Caco-2 (cell line): ENCODE measurements around the gene C1orf35. TPM values are rescaled to one million over a fixed set of nuclear protein-coding genes. Genes with fewer than 3 reads are reported as not detected.

Experiments
- BruUV-seq: library from RNA; stranded (reverse); fragments of 400-500 nt; replicated peaks from 2 replicates; lab custom pipeline; 2021; lab: Mats Ljungman, UMichigan
- CTCF ChIA-PET: fragments of 300-600 bp; sonication (Branson Sonifier 250); formaldehyde crosslinking; loops from one replicate; lab custom pipeline; 2022; ENCODE audit warnings: antibody characterized with exemption; lab: Charles Lee
- POLR2A ChIA-PET: fragments of 300-600 bp; sonication (Branson Sonifier 250); formaldehyde crosslinking; loops from one replicate; lab custom pipeline; 2022; ENCODE audit warnings: antibody characterized with exemption; lab: Charles Lee
- DNase-seq, 2 experiments: peaks; one replicate each; pipeline versions ENCODE4 v3.0.0 to v3.0.0-alpha.2; 2020 to 2022
- H3K27me3 ChIP-seq: replicated peaks from 2 replicates; pipeline ENCODE4 v1.6.0; 2011; ENCODE audit warnings: low read length; ENCODE audit not compliant: control insufficient read depth, insufficient read depth
- H3K36me3 ChIP-seq: 2 replicates; pipeline ENCODE4 v1.5.1; 2011; ENCODE audit warnings: low read length; ENCODE audit not compliant: control insufficient read depth, insufficient read depth
- H3K4me1 ChIP-seq: fragments of 250-450 bp; sonication (Bioruptor Pico); 2 replicates; pipeline ENCODE4 v1.5.1; 2020; ENCODE audit warnings: mild to moderate bottlenecking
- H3K4me3 ChIP-seq: 2 replicates; pipeline ENCODE4 v1.5.1; 2011; ENCODE audit warnings: low read depth, mild to moderate bottlenecking, control low read depth, low read length
- H3K9me3 ChIP-seq: fragments of 250-450 bp; sonication (Bioruptor Pico); 2 replicates; pipeline ENCODE4 v1.5.1; 2020; ENCODE audit warnings: mild to moderate bottlenecking, moderate library complexity
- H3K27ac Mint-ChIP-seq: one replicate; pipeline ENCODE4 v1.8.0; 2022; ENCODE audit warnings: mixed read lengths; ENCODE audit not compliant: unreplicated experiment
- H3K27me3 Mint-ChIP-seq: one replicate; pipeline ENCODE4 v1.8.0; 2022; ENCODE audit warnings: mixed read lengths; ENCODE audit not compliant: insufficient read depth, unreplicated experiment
- H3K36me3 Mint-ChIP-seq: one replicate; pipeline ENCODE4 v1.8.0; 2022; ENCODE audit warnings: mild to moderate bottlenecking, mixed read lengths; ENCODE audit not compliant: insufficient read depth, unreplicated experiment
- H3K4me1 Mint-ChIP-seq: one replicate; pipeline ENCODE4 v1.8.0; 2022; ENCODE audit warnings: low read depth, mixed read lengths; ENCODE audit not compliant: unreplicated experiment
- H3K4me3 Mint-ChIP-seq: one replicate; pipeline ENCODE4 v1.8.0; 2022; ENCODE audit warnings: mild to moderate bottlenecking, moderate library complexity, mixed read lengths; ENCODE audit not compliant: unreplicated experiment
- H3K9me3 Mint-ChIP-seq: one replicate; pipeline ENCODE4 v1.8.0; 2022; ENCODE audit warnings: mixed read lengths; ENCODE audit not compliant: unreplicated experiment
- intact Hi-C: fragments of 100-400 bp; cut with micrococcal nuclease; formaldehyde crosslinking; loops from one replicate; pipeline ENCODE4 v1.10.0; 2022; ENCODE audit not compliant: unreplicated experiment
- total RNA-seq: library from RNA; stranded (reverse); gene quantifications from 2 replicates; pipeline ENCODE4 v1.2.3, GENCODE V29; 2022
- TF ChIP-seq, protein P1 (sequence below), 2 experiments: fragments of 200-600 bp in 1 of 2; IDR thresholded peaks; 1 replicate in 1 of 2; 2 replicates in 1 of 2; pipeline versions ENCODE4 v1.5.1 to v1.8.0; 2011 to 2022; ENCODE audit warnings: antibody characterized with exemption in 1 of 2, control low read depth in 1 of 2, inconsistent platforms in 1 of 2, low read depth in 1 of 2, low read length in 1 of 2, mild to moderate bottlenecking in 1 of 2, moderate library complexity in 1 of 2; ENCODE audit not compliant: insufficient read depth in 1 of 2, severe bottlenecking in 1 of 2, unreplicated experiment in 1 of 2

The C1orf35 gene
- total RNA-seq, 1 experiment from 2014 or later = 34.5 TPM

DNA sequence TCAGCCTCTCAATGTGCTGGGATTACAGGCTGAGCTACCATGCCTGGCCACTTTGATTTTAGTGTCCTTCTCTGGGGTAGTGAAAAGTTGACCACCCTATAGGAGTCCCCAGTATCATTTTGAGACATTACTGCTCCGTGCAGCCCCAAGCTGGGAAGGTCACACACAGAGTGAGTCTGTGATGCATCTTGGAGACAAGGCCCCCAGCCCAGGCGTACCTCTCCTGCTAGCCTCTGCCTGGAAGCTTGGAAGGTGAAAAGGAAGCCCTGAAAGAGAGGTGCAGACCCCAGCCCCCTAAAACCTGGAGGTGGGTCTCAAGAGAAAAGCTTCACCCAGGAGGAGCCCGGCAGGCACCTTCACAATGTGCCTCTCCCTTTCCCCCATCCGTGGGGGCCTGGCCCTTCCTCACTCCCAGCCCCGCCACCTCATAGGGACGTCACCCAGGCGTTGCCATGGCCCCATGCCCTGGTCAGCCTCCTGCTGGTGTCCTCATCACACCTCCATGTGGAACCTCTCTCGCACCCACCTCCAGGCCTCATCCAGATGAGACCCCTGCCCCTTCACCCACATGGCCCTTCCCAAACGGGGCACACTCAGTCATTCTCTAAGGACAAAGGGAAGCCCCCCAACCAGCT is 26.2 kb downstream of the C1orf35 start:
- no peaks in the 10 kb centered on the region for H3K27me3 Mint-ChIP-seq
- POLR2A ChIA-PET = no interaction called here

DNA sequence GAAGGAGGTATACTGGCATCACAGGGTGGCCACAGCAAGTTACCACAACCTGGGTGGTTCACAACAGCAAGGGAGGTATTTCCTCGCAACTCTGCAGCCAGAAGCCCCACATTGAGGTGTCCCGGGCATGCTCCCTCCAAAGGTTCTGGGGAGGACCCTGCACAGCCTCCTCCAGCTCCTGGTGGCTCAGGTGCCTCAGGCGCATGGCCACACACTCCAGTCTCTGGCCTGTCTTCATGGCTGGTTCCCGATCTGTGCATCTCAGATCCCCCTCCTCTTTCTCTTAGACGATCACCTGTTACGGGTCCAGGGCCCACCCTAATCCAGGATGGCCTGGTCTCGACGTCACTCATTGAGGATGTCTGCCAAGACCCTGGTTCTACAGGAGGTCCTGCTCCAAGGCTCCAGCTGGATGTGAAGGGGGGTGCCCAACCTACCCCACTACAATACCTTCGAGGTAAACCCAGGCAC is 27.3 kb downstream of the C1orf35 start:
- intact Hi-C loops = no loop called here
- ChIA-PET POLR2A (no interaction called here), CTCF (no interaction called here)
- Histone ChIP-seq H3K36me3 (no peaks in the 10 kb centered on the region), H3K9me3 (no peaks in the 10 kb centered on the region), H3K4me1 (no peaks in the 10 kb centered on the region), H3K27me3 (no peaks in the 10 kb centered on the region), H3K4me3 (no peak overlapping the region)
- DNase-seq = no peak
- Mint-ChIP-seq H3K27me3 (no peaks in the 10 kb centered on the region), H3K36me3 (peaks cover 19% of the 10 kb centered on the region), H3K4me3 (no peak overlapping the region), H3K9me3 (no peaks in the 10 kb centered on the region), H3K4me1 (no peaks in the 10 kb centered on the region), H3K27ac (no peak overlapping the region)
- BruUV-seq = no TSS peak
- TF ChIP-seq, protein P1, sequence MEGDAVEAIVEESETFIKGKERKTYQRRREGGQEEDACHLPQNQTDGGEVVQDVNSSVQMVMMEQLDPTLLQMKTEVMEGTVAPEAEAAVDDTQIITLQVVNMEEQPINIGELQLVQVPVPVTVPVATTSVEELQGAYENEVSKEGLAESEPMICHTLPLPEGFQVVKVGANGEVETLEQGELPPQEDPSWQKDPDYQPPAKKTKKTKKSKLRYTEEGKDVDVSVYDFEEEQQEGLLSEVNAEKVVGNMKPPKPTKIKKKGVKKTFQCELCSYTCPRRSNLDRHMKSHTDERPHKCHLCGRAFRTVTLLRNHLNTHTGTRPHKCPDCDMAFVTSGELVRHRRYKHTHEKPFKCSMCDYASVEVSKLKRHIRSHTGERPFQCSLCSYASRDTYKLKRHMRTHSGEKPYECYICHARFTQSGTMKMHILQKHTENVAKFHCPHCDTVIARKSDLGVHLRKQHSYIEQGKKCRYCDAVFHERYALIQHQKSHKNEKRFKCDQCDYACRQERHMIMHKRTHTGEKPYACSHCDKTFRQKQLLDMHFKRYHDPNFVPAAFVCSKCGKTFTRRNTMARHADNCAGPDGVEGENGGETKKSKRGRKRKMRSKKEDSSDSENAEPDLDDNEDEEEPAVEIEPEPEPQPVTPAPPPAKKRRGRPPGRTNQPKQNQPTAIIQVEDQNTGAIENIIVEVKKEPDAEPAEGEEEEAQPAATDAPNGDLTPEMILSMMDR (IDR thresholded peaks at IDR 0.05; ENCODE audit: insufficient read depth in 1 of 2, low read depth in 1 of 2, low read length in 1 of 2, severe bottlenecking in 1 of 2, unreplicated experiment in 1 of 2) = no peak

More for the DNA sequence above, 26.2 kb downstream of the C1orf35 start:
- Mint-ChIP-seq H3K4me1 (no peaks in the 10 kb centered on the region), H3K36me3 (peaks cover 19% of the 10 kb centered on the region), H3K4me3 (no peak overlapping the region), H3K9me3 (no peaks in the 10 kb centered on the region), H3K27ac (no peak overlapping the region)
- intact Hi-C loops = no loop called here
- CTCF ChIA-PET = interaction anchor here (0.5 kb wide), 1 partner anchor 89 kb away, joined by 4 read pairs; the partner anchor contains the start of gene IBA57
- Histone ChIP-seq H3K36me3 (no peaks in the 10 kb centered on the region), H3K4me1 (0 out of 2 replicates have a peak, but pooled peaks cover 5% of the 10 kb centered on the region), H3K27me3 (no peaks in the 10 kb centered on the region), H3K4me3 (no peak overlapping the region), H3K9me3 (no peaks in the 10 kb centered on the region)
- TF ChIP-seq, protein P1 (IDR thresholded peaks at IDR 0.05; ENCODE audit: insufficient read depth in 1 of 2, low read depth in 1 of 2, low read length in 1 of 2, severe bottlenecking in 1 of 2, unreplicated experiment in 1 of 2) = no peak
- no peak for DNase-seq
- no TSS peak for BruUV-seq

DNA sequence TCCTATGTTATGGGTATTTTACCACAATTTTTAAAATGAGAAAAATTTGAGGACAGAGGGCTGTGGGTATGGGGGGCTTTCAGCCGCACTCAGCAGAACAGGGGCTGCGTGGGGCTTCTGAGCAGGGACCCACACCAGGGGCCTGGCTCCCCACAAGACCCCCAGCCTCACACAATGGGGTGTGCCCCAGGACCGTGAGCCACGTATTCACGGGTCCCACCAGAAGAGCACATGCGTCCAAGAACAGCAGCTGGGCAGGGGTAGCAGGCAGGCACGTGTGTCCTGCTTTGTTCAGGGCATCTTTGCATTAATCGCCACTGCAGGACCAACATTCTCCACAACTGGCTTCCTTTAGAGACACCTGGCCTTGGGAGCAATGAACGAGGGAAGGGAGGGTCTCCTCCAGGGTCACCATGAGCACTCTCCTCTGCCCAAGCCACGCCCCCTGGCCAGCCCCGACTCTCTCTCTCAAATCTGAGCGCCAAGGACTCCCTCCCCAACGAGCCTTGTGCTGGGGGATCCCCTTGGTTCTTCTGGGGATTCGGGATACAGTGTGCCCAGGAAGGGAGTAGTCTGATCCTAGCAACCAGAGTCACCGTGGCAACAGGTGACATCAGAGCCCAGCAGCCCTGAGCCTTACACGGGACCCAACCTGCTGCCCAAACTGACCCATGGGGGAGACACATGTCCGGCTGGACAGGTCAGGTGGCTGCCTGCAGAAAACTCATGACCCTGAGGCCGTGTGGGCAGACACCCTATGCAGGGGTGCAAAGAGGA is 28.0 kb downstream of the C1orf35 start:
- H3K9me3 Mint-ChIP-seq = no peaks in the 10 kb centered on the region
- no peak overlapping the region for H3K4me3 Mint-ChIP-seq
- CTCF ChIA-PET = no interaction called here
- H3K9me3 ChIP-seq = no peaks in the 10 kb centered on the region
- peaks cover 19% of the 10 kb centered on the region for H3K36me3 Mint-ChIP-seq
- BruUV-seq = no TSS peak
- H3K4me1 Mint-ChIP-seq = no peaks in the 10 kb centered on the region
- no peak overlapping the region for H3K27ac Mint-ChIP-seq
- no peaks in the 10 kb centered on the region for H3K27me3 ChIP-seq
- no peaks in the 10 kb centered on the region for H3K4me1 ChIP-seq
- no peaks in the 10 kb centered on the region for H3K36me3 ChIP-seq
- DNase-seq = no peak
- TF ChIP-seq, protein P1 (IDR thresholded peaks at IDR 0.05; ENCODE audit: insufficient read depth in 1 of 2, low read depth in 1 of 2, low read length in 1 of 2, severe bottlenecking in 1 of 2, unreplicated experiment in 1 of 2) = no peak
- no peaks in the 10 kb centered on the region for H3K27me3 Mint-ChIP-seq
- intact Hi-C loops = loop anchor here (1.0 kb wide), 1 partner anchor 71 kb away; no protein-coding TSS in a partner anchor
- POLR2A ChIA-PET = no interaction called here
- no peak overlapping the region for H3K4me3 ChIP-seq
